ENCODE data around the gene CLIC3. TPM values are rescaled to one million over a fixed set of nuclear protein-coding genes. Genes with fewer than 3 reads are reported as not detected.
A peak's percentile ranks its signal among the peaks of the same experiment; 100 is the strongest.

CLIC3 gene
- total and polyA plus RNA-seq, 10 donors = 2.9 to 10.7 (median 5.4) TPM

- Histone ChIP-seq H3K27ac (peak overlapping the region in 6 of 8 donors; percentile 9 to 91 (median 50)), H3K4me1 (peaks cover 25 to 92% (median 62%) of the 10 kb centered on the region in 6 donors), H3K4me3 (no peak overlapping the region), H3K36me3 (peaks cover 0 to 4% (median under 1%) of the 10 kb centered on the region in 6 donors), H3K9me3 (no peaks in the 10 kb centered on the region), H3K27me3 (replicated peaks in 1 of 7) (no peaks in the 10 kb centered on the region)
- TF ChIP-seq POLR2AphosphoS5 (IDR thresholded peaks at IDR 0.05) = peak in 2 of 3 donors; percentile 43 to 61
- TF ChIP-seq CTCF (IDR thresholded peaks at IDR 0.05 in 8 of 11, conservative IDR thresholded peaks at IDR 0.05 in 3 of 11) = peak in 10 of 11 experiments; percentile 14 to 67 (median 48)
- no peak for TF ChIP-seq POLR2A (IDR thresholded peaks at IDR 0.05)
- DNase-seq = peak; percentile 85
- WGBS, 5 donors = 35 to 56% (median 45%) methylated on average over 7 to 15 of the region's 15 CpGs
- intact Hi-C loops (cut with DNase I; ENCODE audit: low total_unique reads) = loop anchor here (10.0 kb wide), 3 partner anchors 63 to 103 kb away; partner anchors contain the start of genes AJM1, FUT7, PHPT1 and TRAF2
These were observed 48.3 kb downstream of the CLIC3 start for GRCh38 chr9:136947955-136948510.

- Histone ChIP-seq H3K27ac (peak overlapping the region in 6 of 8 donors; percentile 9 to 91 (median 50)), H3K4me1 (peaks cover 30 to 93% (median 68%) of the 10 kb centered on the region in 6 donors), H3K36me3 (peaks cover 3 to 12% (median 9%) of the 10 kb centered on the region in 6 donors), H3K4me3 (no peak overlapping the region), H3K27me3 (replicated peaks in 1 of 7) (no peaks in the 10 kb centered on the region), H3K9me3 (no peaks in the 10 kb centered on the region)
- TF ChIP-seq POLR2AphosphoS5 (IDR thresholded peaks at IDR 0.05) (no peak), POLR2A (IDR thresholded peaks at IDR 0.05) (no peak), CTCF (IDR thresholded peaks at IDR 0.05 in 8 of 11, conservative IDR thresholded peaks at IDR 0.05 in 3 of 11) (no peak)
- peak; percentile 80 for DNase-seq
- intact Hi-C loops (cut with DNase I; ENCODE audit: low total_unique reads) = loop anchor here (10.0 kb wide), 3 partner anchors 62 to 102 kb away; partner anchors contain the start of genes AJM1, FUT7, PHPT1 and TRAF2
- WGBS, 5 donors = 59 to 81% (median 63%) methylated on average over 16 to 26 of the region's 26 CpGs
These were observed 49.1 kb downstream of the CLIC3 start for GRCh38 chr9:136947028-136947891.

GRCh38 chr9:136946228-136947027, 49.9 kb downstream of the CLIC3 start:
- Histone ChIP-seq H3K4me1 (peaks cover 30 to 93% (median 71%) of the 10 kb centered on the region in 6 donors), H3K4me3 (no peak overlapping the region), H3K27ac (peak overlapping the region in 5 of 8 donors; percentile 34 to 91 (median 62)), H3K27me3 (replicated peaks in 1 of 7) (no peaks in the 10 kb centered on the region), H3K9me3 (no peaks in the 10 kb centered on the region), H3K36me3 (peaks cover 3 to 20% (median 17%) of the 10 kb centered on the region in 6 donors)
- WGBS, 5 donors = 80 to 88% (median 81%) methylated on average over 19 to 27 of the region's 27 CpGs
- intact Hi-C loops (cut with DNase I; ENCODE audit: low total_unique reads) = loop anchor here (10.0 kb wide), 3 partner anchors 62 to 102 kb away; partner anchors contain the start of genes AJM1, FUT7, PHPT1 and TRAF2
- TF ChIP-seq POLR2A (IDR thresholded peaks at IDR 0.05) = no peak
- TF ChIP-seq CTCF (IDR thresholded peaks at IDR 0.05 in 8 of 11, conservative IDR thresholded peaks at IDR 0.05 in 3 of 11) = no peak
- no peak for TF ChIP-seq POLR2AphosphoS5 (IDR thresholded peaks at IDR 0.05)
- DNase-seq = peak; percentile 81

Data from spleen (tissue), 11 donors.